ENCODE data around the gene FAM241A. TPM values are rescaled to one million over a fixed set of nuclear protein-coding genes. Genes with fewer than 3 reads are reported as not detected.
"Not testable (repeated sequence)": the region's sequence is repeated elsewhere in the genome, so short reads cannot be mapped to it uniquely, and the experiment has no call there.

The FAM241A gene
- total and polyA plus RNA-seq, 2 of the 13 experiments (the other 11 are each of a cell fraction or from before 2014, with no cell fraction given) = 0.61 to 0.69 TPM

- ATAC-seq (peak; percentile 36; the same call in 1 of the 3 replicates), FAIRE-seq (peak; percentile 77), DNase-seq (ENCODE audit: low spot score) (peak; percentile 95)
- H4K20me1 ChIP-seq (ENCODE audit: insufficient read depth, low read length); CTCF ChIA-PET (ENCODE audit: low intra/inter-chr PET ratio, low total read pairs); H2AFZ ChIP-seq (ENCODE audit: low read length); in situ Hi-C loops (cut with HindIII; ENCODE audit: extremely low pct_ligation_motif_present, low pct_unique_long_range_greater_than_20kb); H3K27me3 ChIP-seq (ENCODE audit: control insufficient read depth in 1 of 2, insufficient read depth in 2 of 2, low read length in 2 of 2); H3K79me2 ChIP-seq (ENCODE audit: insufficient read depth, low read length); H3K36me3 ChIP-seq (replicated peaks in 1 of 2; ENCODE audit: control insufficient read depth in 1 of 2, insufficient read depth in 2 of 2, low read length in 2 of 2); TF ChIP-seq GABPA (IDR thresholded peaks at IDR 0.05; ENCODE audit: low read depth, low read length); ZBTB40 (IDR thresholded peaks at IDR 0.05): not testable (repeated sequence)
- POLR2A ChIA-PET = interaction anchor here (0.6 to 3.0 kb wide), 3 partner anchors 18 to 95 kb away, joined by 3 to 25 read pairs (median 5); partner anchors contain the start of gene AP1AR
- Histone ChIP-seq H3K4me3 (replicated peaks in 1 of 3; ENCODE audit: insufficient read depth in 1 of 3, low read depth in 2 of 3, low read length in 3 of 3) (peak overlapping the region in 1 of 3 experiments; percentile 21; a peak in 1 of 6 replicates), H3K9ac (ENCODE audit: insufficient read depth, low read depth, low read length) (peak overlapping the region; percentile 3), H3K9me3 (ENCODE audit: low read length) (peaks cover 11% of the 10 kb centered on the region; the same call in 1 of the 2 replicates), H3K27ac (ENCODE audit: extremely low read length, insufficient read depth, low read length) (peak overlapping the region; percentile 85), H3K4me1 (ENCODE audit: insufficient read depth, low read length) (peaks cover 53% of the 10 kb centered on the region), H3K4me2 (ENCODE audit: low read depth, low read length) (peak overlapping the region; percentile 63)
- BruUV-seq (replicated peaks) = TSS peak; percentile 96
- intact Hi-C loops (cut with micrococcal nuclease; ENCODE audit: unreplicated experiment) = loop anchor here (1.0 to 2.0 kb wide), 2 partner anchors 23 to 62 kb away; partner anchors contain the start of gene AP1AR
- WGBS (ENCODE audit: low lambda C conversion rate) = 17% methylated on average over 7 of the region's 7 CpGs
- TF ChIP-seq TRIM24 (CRISPR knock-in tag; IDR thresholded peaks at IDR 0.05) = peak; percentile 58; the same call in 1 of the 2 replicates
- peak; percentile 79 for TF ChIP-seq SAP130 (CRISPR knock-in tag; IDR thresholded peaks at IDR 0.05; ENCODE audit: low read depth)
- peak; percentile 61 for TF ChIP-seq GABPA (CRISPR knock-in tag; IDR thresholded peaks at IDR 0.05; ENCODE audit: low read depth)
- TF ChIP-seq ZNF792 (CRISPR knock-in tag; IDR thresholded peaks at IDR 0.05) = peak; percentile 66; the same call in 1 of the 2 replicates
- peak; percentile 72; the same call in 1 of the 2 replicates for TF ChIP-seq ZBTB40 (CRISPR knock-in tag; IDR thresholded peaks at IDR 0.05)
- TF ChIP-seq ZFY (CRISPR knock-in tag; IDR thresholded peaks at IDR 0.05) = peak; percentile 59; the same call in 1 of the 2 replicates
- TF ChIP-seq KAT8 (CRISPR knock-in tag; IDR thresholded peaks at IDR 0.05) = peak; percentile 76
- TF ChIP-seq ZNF101 (CRISPR knock-in tag; IDR thresholded peaks at IDR 0.05; ENCODE audit: borderline replicate concordance, low read depth) = peak; percentile 99
- TF ChIP-seq SNAPC2 (CRISPR knock-in tag; IDR thresholded peaks at IDR 0.05) = peak; percentile 51; the same call in 1 of the 2 replicates
- TF ChIP-seq ZFP91 (CRISPR knock-in tag; IDR thresholded peaks at IDR 0.05; ENCODE audit: borderline replicate concordance) = peak; percentile 18; the same call in 1 of the 2 replicates
- TF ChIP-seq REPIN1 (CRISPR knock-in tag; IDR thresholded peaks at IDR 0.05; ENCODE audit: borderline replicate concordance, low read depth) = peak; percentile 90
Measured at GRCh38 chr4:112208137-112209095, 63.2 kb downstream of the FAM241A start.

All from HepG2 (cell line).